WTC11 (cell line): ENCODE measurements around the gene PPP4R3B.

Source experiments
- ARID4B ChIP-seq: sonication (generic); formaldehyde crosslinking; IDR thresholded peaks from 2 replicates; pipeline ENCODE4 v1.8.0; 2023; ENCODE audit warnings: missing genetic modification reagents, mild to moderate bottlenecking, borderline replicate concordance
- CTCF ChIP-seq: fragments of 200-600 bp; IDR thresholded peaks from 2 replicates; pipeline ENCODE4 v1.8.0; 2022; ENCODE audit warnings: antibody characterized with exemption
- E2F1 ChIP-seq: sonication (generic); formaldehyde crosslinking; IDR thresholded peaks from 2 replicates; pipeline ENCODE4 v1.8.0; 2022; ENCODE audit warnings: mild to moderate bottlenecking, missing genetic modification reagents
- ELF4 ChIP-seq: sonication (generic); formaldehyde crosslinking; IDR thresholded peaks from 2 replicates; pipeline ENCODE4 v1.8.1; 2022; ENCODE audit warnings: low read depth, mild to moderate bottlenecking, moderate library complexity, missing genetic modification reagents
- JUN ChIP-seq: sonication (generic); formaldehyde crosslinking; IDR thresholded peaks from 2 replicates; pipeline ENCODE4 v1.8.0; 2023; ENCODE audit warnings: mild to moderate bottlenecking, missing genetic modification reagents
- MLX ChIP-seq: sonication (generic); formaldehyde crosslinking; IDR thresholded peaks from 2 replicates; pipeline ENCODE4 v1.8.1; 2023; ENCODE audit warnings: mild to moderate bottlenecking, missing genetic modification reagents, moderate library complexity
- MXD4 ChIP-seq: fragments of 250-450 bp; sonication (Bioruptor Pico); IDR thresholded peaks from 2 replicates; pipeline ENCODE4 v1.8.0; 2021; ENCODE audit warnings: mild to moderate bottlenecking, moderate library complexity, borderline replicate concordance
- NR2C2 ChIP-seq: sonication (generic); formaldehyde crosslinking; IDR thresholded peaks from 2 replicates; pipeline ENCODE4 v1.8.0; 2022; ENCODE audit warnings: mild to moderate bottlenecking, missing genetic modification reagents
- PREB ChIP-seq: sonication (generic); formaldehyde crosslinking; IDR thresholded peaks from 2 replicates; pipeline ENCODE4 v1.8.1; 2022; ENCODE audit warnings: mild to moderate bottlenecking, missing genetic modification reagents, moderate library complexity, borderline replicate concordance
- SP1 ChIP-seq: sonication (generic); formaldehyde crosslinking; conservative IDR thresholded peaks from 2 replicates; pipeline ENCODE4 v1.8.1; 2022; ENCODE audit warnings: missing genetic modification reagents
- USF2 ChIP-seq: sonication (generic); formaldehyde crosslinking; IDR thresholded peaks from 2 replicates; pipeline ENCODE4 v1.8.1; 2023; ENCODE audit warnings: mild to moderate bottlenecking, missing genetic modification reagents, moderate library complexity
- ZMAT4 ChIP-seq: fragments of 250-450 bp; sonication (Bioruptor Pico); IDR thresholded peaks from 2 replicates; pipeline ENCODE4 v1.9.0; 2021; ENCODE audit warnings: mild to moderate bottlenecking
- ZNF263 ChIP-seq: sonication (generic); formaldehyde crosslinking; IDR thresholded peaks from 2 replicates; pipeline ENCODE4 v1.8.1; 2022; ENCODE audit warnings: low read depth, mild to moderate bottlenecking, moderate library complexity, missing genetic modification reagents

- TF ChIP-seq ARID4B (no peak), PREB (CRISPR knock-in tag) (no peak), JUN (CRISPR knock-in tag) (no peak), CTCF (no peak), MLX (CRISPR knock-in tag) (no peak), NR2C2 (CRISPR knock-in tag) (no peak), ELF4 (no peak), E2F1 (no peak), USF2 (CRISPR knock-in tag) (no peak), MXD4 (CRISPR knock-in tag) (no peak), ZNF263 (CRISPR knock-in tag) (no peak), ZMAT4 (no peak), SP1 (CRISPR knock-in tag) (no peak)
Measured at GRCh38 chr2:55530539-55531081, 86.8 kb downstream of the PPP4R3B start.
